BJ (cell line): ENCODE data around the gene GLP2R. TPM values are rescaled to one million over a fixed set of nuclear protein-coding genes. Genes with fewer than 3 reads are reported as not detected.

Experiments used
- CTCF ChIA-PET: fragments of 350-600 bp; formaldehyde crosslinking; extraction: SDS; loops from one replicate; lab custom pipeline; 2021; ENCODE audit warnings: antibody characterized with exemption, inconsistent platforms; lab: Yijun Ruan, JAX
- POLR2A ChIA-PET: fragments of 300-600 bp; sonication (Branson Sonifier 250); formaldehyde crosslinking; extraction: SDS; loops from one replicate; lab custom pipeline; 2021; ENCODE audit warnings: antibody characterized with exemption; lab: Charles Lee
- DNase-seq: peaks from one replicate; pipeline ENCODE4 v3.0.0-alpha.2; 2011; ENCODE audit warnings: low read depth
- H3K27me3 ChIP-seq: 2 replicates; pipeline ENCODE4 v1.6.0; 2011; ENCODE audit warnings: low read length; ENCODE audit not compliant: control insufficient read depth, insufficient read depth
- H3K36me3 ChIP-seq: 2 replicates; pipeline ENCODE4 v1.5.1; 2011; ENCODE audit warnings: low read length; ENCODE audit not compliant: control insufficient read depth, insufficient read depth
- H3K4me3 ChIP-seq: 2 replicates; pipeline ENCODE4 v1.5.1; 2011; ENCODE audit warnings: low read depth, mild to moderate bottlenecking, control low read depth, low read length
- CTCF ChIP-seq: IDR thresholded peaks from 2 replicates; pipeline ENCODE4 v1.5.1; 2011; ENCODE audit warnings: low read depth, mild to moderate bottlenecking, control low read depth, inconsistent platforms, low read length, moderate library complexity; ENCODE audit not compliant: insufficient read depth
- polyA plus RNA-seq: library from polyadenylated mRNA; depleted of rRNA; stranded (reverse); fragments of >200 nt; gene quantifications from 2 replicates; pipeline ENCODE4 v1.2.3, GENCODE V29; 2011

Gene GLP2R
- polyA plus RNA-seq, 1 experiment, result 0.05 TPM

GRCh38 chr17:9813166-9813565 is 12.6 kb upstream of the GLP2R start:
- Histone ChIP-seq H3K4me3 (no peak overlapping the region), H3K27me3 (no peaks in the 10 kb centered on the region), H3K36me3 (no peaks in the 10 kb centered on the region)
- POLR2A ChIA-PET, result no interaction called here
- no peak for DNase-seq
- CTCF ChIA-PET, result no interaction called here
- TF ChIP-seq CTCF, result no peak

- POLR2A ChIA-PET, result no interaction called here
- CTCF ChIA-PET, result interaction anchor here (0.5 kb wide), 1 partner anchor 700 kb away, joined by 3 read pairs; no protein-coding TSS in a partner anchor
- no peak for TF ChIP-seq CTCF
Observed at GRCh38 chr17:9814337-9814945, 11.3 kb upstream of the GLP2R start.

GRCh38 chr17:9816472-9816871 is 9.3 kb upstream of the GLP2R start:
- ChIA-PET CTCF (no interaction called here), POLR2A (no interaction called here)
- Histone ChIP-seq H3K27me3 (no peaks in the 10 kb centered on the region), H3K4me3 (no peak overlapping the region), H3K36me3 (no peaks in the 10 kb centered on the region)
- no peak for TF ChIP-seq CTCF
- DNase-seq, result no peak

More at GRCh38 chr17:9814337-9814945, 11.3 kb upstream of the GLP2R start:
- DNase-seq, result no peak
- H3K4me3 ChIP-seq, result no peak overlapping the region
- H3K27me3 ChIP-seq, result no peaks in the 10 kb centered on the region
- H3K36me3 ChIP-seq, result no peaks in the 10 kb centered on the region

- Histone ChIP-seq H3K36me3 (no peaks in the 10 kb centered on the region), H3K27me3 (no peaks in the 10 kb centered on the region), H3K4me3 (no peak overlapping the region)
- POLR2A ChIA-PET, result no interaction called here
- CTCF ChIA-PET, result no interaction called here
- no peak for TF ChIP-seq CTCF
- DNase-seq, result no peak
Observed at GRCh38 chr17:9817086-9817485, 8.6 kb upstream of the GLP2R start.

GRCh38 chr17:9818760-9819159 is 7.0 kb upstream of the GLP2R start:
- ChIA-PET POLR2A (no interaction called here), CTCF (no interaction called here)
- DNase-seq, result no peak
- no peak for TF ChIP-seq CTCF
- no peaks in the 10 kb centered on the region for H3K36me3 ChIP-seq
- no peaks in the 10 kb centered on the region for H3K27me3 ChIP-seq
- H3K4me3 ChIP-seq, result no peak overlapping the region
